WTC11 (cell line): ENCODE data around the gene CYSRT1. TPM values are rescaled to one million over a fixed set of nuclear protein-coding genes. Genes with fewer than 3 reads are reported as not detected.

ENCODE experiments used
- ATAC-seq: fragments of 200-7000 bp; cut with Tn5 transposase; 2 replicates; pipeline ENCODE4 v1.10.0; 2021; ENCODE audit warnings: mild to moderate bottlenecking, moderate library complexity
- CTCF ChIA-PET: fragments of 300-600 bp; sonication (Branson Sonifier 250); formaldehyde crosslinking; loops from one replicate; lab custom pipeline; 2021; ENCODE audit warnings: antibody characterized with exemption; lab: Charles Lee
- POLR2A ChIA-PET: fragments of 350-600 bp; sonication (Branson Sonifier 250); formaldehyde crosslinking; loops from one replicate; lab custom pipeline; 2021; ENCODE audit warnings: antibody characterized with exemption; lab: Charles Lee
- DNase-seq: peaks from one replicate; pipeline ENCODE4 v3.0.0; 2021; ENCODE audit warnings: low spot score
- H3K27ac Mint-ChIP-seq: 2 replicates; pipeline ENCODE4 v1.8.0; 2021; ENCODE audit warnings: mixed read lengths
- H3K27me3 Mint-ChIP-seq: 2 replicates; pipeline ENCODE4 v1.8.0; 2021; ENCODE audit warnings: low read depth, mild to moderate bottlenecking, moderate library complexity, mixed read lengths
- H3K36me3 Mint-ChIP-seq: 2 replicates; pipeline ENCODE4 v1.8.0; 2021; ENCODE audit warnings: mixed read lengths
- H3K4me1 Mint-ChIP-seq: 2 replicates; pipeline ENCODE4 v1.8.0; 2022; ENCODE audit warnings: mixed read lengths
- H3K4me3 Mint-ChIP-seq: 2 replicates; pipeline ENCODE4 v1.8.0; 2021; ENCODE audit warnings: mild to moderate bottlenecking, moderate library complexity, mixed read lengths
- H3K9me3 Mint-ChIP-seq: 2 replicates; pipeline ENCODE4 v1.8.0; 2021; ENCODE audit warnings: mixed read lengths
- ARID4B ChIP-seq: sonication (generic); formaldehyde crosslinking; IDR thresholded peaks from 2 replicates; pipeline ENCODE4 v1.8.0; 2023; ENCODE audit warnings: missing genetic modification reagents, mild to moderate bottlenecking, borderline replicate concordance
- ATF6 ChIP-seq: sonication (generic); formaldehyde crosslinking; IDR thresholded peaks from 2 replicates; pipeline ENCODE4 v1.8.1; 2023; ENCODE audit warnings: mild to moderate bottlenecking, missing genetic modification reagents
- E2F4 ChIP-seq: sonication (generic); formaldehyde crosslinking; IDR thresholded peaks from 2 replicates; pipeline ENCODE4 v1.8.1; 2022; ENCODE audit warnings: low read depth, mild to moderate bottlenecking, moderate library complexity, missing genetic modification reagents, borderline replicate concordance
- ETV6 ChIP-seq: sonication (generic); formaldehyde crosslinking; IDR thresholded peaks from 2 replicates; pipeline ENCODE4 v1.8.1; 2022; ENCODE audit warnings: mild to moderate bottlenecking, missing genetic modification reagents
- FOXJ3 ChIP-seq: sonication (generic); formaldehyde crosslinking; IDR thresholded peaks from 2 replicates; pipeline ENCODE4 v1.9.0; 2021; ENCODE audit warnings: missing genetic modification reagents, mild to moderate bottlenecking, borderline replicate concordance
- FOXP4 ChIP-seq: sonication (generic); formaldehyde crosslinking; IDR thresholded peaks from 2 replicates; pipeline ENCODE4 v1.8.0; 2022; ENCODE audit warnings: mild to moderate bottlenecking, missing genetic modification reagents
- JAZF1 ChIP-seq: fragments of 250-450 bp; sonication (Bioruptor Pico); IDR thresholded peaks from 2 replicates; pipeline ENCODE4 v1.9.0; 2021; ENCODE audit warnings: moderate library complexity, mild to moderate bottlenecking, inconsistent platforms
- NFE2L1 ChIP-seq: sonication (generic); formaldehyde crosslinking; IDR thresholded peaks from 2 replicates; pipeline ENCODE4 v1.8.1; 2023; ENCODE audit warnings: missing genetic modification reagents
- NR2C2 ChIP-seq: sonication (generic); formaldehyde crosslinking; IDR thresholded peaks from 2 replicates; pipeline ENCODE4 v1.8.0; 2022; ENCODE audit warnings: mild to moderate bottlenecking, missing genetic modification reagents
- ZBTB43 ChIP-seq: sonication (generic); formaldehyde crosslinking; IDR thresholded peaks from 2 replicates; pipeline ENCODE4 v1.8.1; 2023; ENCODE audit warnings: mild to moderate bottlenecking, missing genetic modification reagents
- ZNF416 ChIP-seq: fragments of 250-450 bp; sonication (Bioruptor Pico); IDR thresholded peaks from 2 replicates; pipeline ENCODE4 v1.9.0; 2021; ENCODE audit warnings: mild to moderate bottlenecking, inconsistent platforms
- ZNF532 ChIP-seq: fragments of 250-450 bp; sonication (Bioruptor Pico); IDR thresholded peaks from 2 replicates; pipeline ENCODE4 v1.9.0; 2021; ENCODE audit warnings: mild to moderate bottlenecking, borderline replicate concordance
- ZNF671 ChIP-seq: fragments of 250-450 bp; sonication (Bioruptor Pico); IDR thresholded peaks from 2 replicates; pipeline ENCODE4 v1.8.0; 2021; ENCODE audit warnings: mild to moderate bottlenecking
- total RNA-seq: library from RNA; stranded (reverse); gene quantifications from 3 replicates; pipeline ENCODE4 v1.2.3, GENCODE V29; 2021

Gene CYSRT1
- total RNA-seq, 1 experiment from 2014 or later = 3.5 TPM

GRCh38 chr9:137206602-137207001, 18.4 kb upstream of the CYSRT1 start (continued):
- TF ChIP-seq ATF6 (CRISPR knock-in tag) = no peak
- TF ChIP-seq JAZF1 (CRISPR knock-in tag) = no peak
- no peak for TF ChIP-seq NR2C2 (CRISPR knock-in tag)

GRCh38 chr9:137211532-137211931, 13.4 kb upstream of the CYSRT1 start:
- H3K27me3 Mint-ChIP-seq = no peaks in the 10 kb centered on the region
- no peak overlapping the region for H3K4me3 Mint-ChIP-seq
- no peak overlapping the region for H3K27ac Mint-ChIP-seq
- peaks cover 4% of the 10 kb centered on the region for H3K4me1 Mint-ChIP-seq
- H3K9me3 Mint-ChIP-seq = no peaks in the 10 kb centered on the region
- ChIA-PET CTCF (interaction anchor here (1.0 kb wide), 1 partner anchor 11 kb away, joined by 3 read pairs; no protein-coding TSS in a partner anchor), POLR2A (interaction anchor here (0.9 kb wide), 1 partner anchor 11 kb away, joined by 3 read pairs; no protein-coding TSS in a partner anchor)
- ATAC-seq = no peak
- TF ChIP-seq ZNF671 (CRISPR knock-in tag) (no peak), ZNF532 (CRISPR knock-in tag) (no peak), FOXJ3 (CRISPR knock-in tag) (no peak), ZBTB43 (CRISPR knock-in tag) (no peak), ZNF416 (CRISPR knock-in tag) (no peak), E2F4 (CRISPR knock-in tag) (no peak), FOXP4 (CRISPR knock-in tag) (no peak), NFE2L1 (CRISPR knock-in tag) (no peak), ARID4B (CRISPR knock-in tag) (no peak), ETV6 (no peak)
- peaks cover 25% of the 10 kb centered on the region for H3K36me3 Mint-ChIP-seq
- DNase-seq = no peak
